OCI-LY3 (cell line): ENCODE data around the gene RDH13.
"Not testable (repeated sequence)": the region's sequence is repeated elsewhere in the genome, so short reads cannot be mapped to it uniquely, and the experiment has no call there.

ENCODE experiments used
- H2AFZ ChIP-seq: fragments of 200-600, 300-600 bp; shearing (Covaris generic); 2 replicates; pipeline ENCODE4 v1.6.0; 2014; ENCODE audit warnings: antibody characterized with exemption, low read depth, low read length
- H3K27ac ChIP-seq: fragments of 200-600, 300-600 bp; sonication (generic); 2 replicates; pipeline ENCODE4 v1.5.1; 2014; ENCODE audit warnings: mild to moderate bottlenecking, low read length, moderate library complexity, mixed read lengths
- H3K27me3 ChIP-seq: fragments of 200-600, 300-600 bp; sonication (generic); 2 replicates; pipeline ENCODE4 v1.6.1; 2014; ENCODE audit warnings: low read depth, low read length, mixed read lengths
- H3K36me3 ChIP-seq: fragments of 200-600, 300-600 bp; sonication (generic); replicated peaks from 2 replicates; pipeline ENCODE3; 2014; ENCODE audit warnings: low read depth, low read length, mixed read lengths
- H3K4me1 ChIP-seq: fragments of 300-600, 200-600 bp; sonication (generic); 2 replicates; pipeline ENCODE4 v1.6.1; 2014; ENCODE audit warnings: low read length, mixed read lengths
- H3K4me2 ChIP-seq: fragments of 200-600, 300-600 bp; sonication (generic); 2 replicates; pipeline ENCODE4 v1.6.1; 2014; ENCODE audit warnings: low read length, mixed read lengths
- H3K4me3 ChIP-seq: fragments of 300-600, 200-600 bp; sonication (generic); 2 replicates; pipeline ENCODE4 v1.5.1; 2014; ENCODE audit warnings: antibody characterized with exemption, mild to moderate bottlenecking, low read length, moderate library complexity
- H3K79me2 ChIP-seq: fragments of 300-600, 200-600 bp; shearing (Covaris generic); 2 replicates; pipeline ENCODE4 v1.6.1; 2014; ENCODE audit warnings: mild to moderate bottlenecking, low read length, mixed read lengths
- H3K9ac ChIP-seq: fragments of 300-600, 200-600 bp; shearing (Covaris generic); 2 replicates; pipeline ENCODE4 v1.6.0; 2014; ENCODE audit warnings: mild to moderate bottlenecking, low read length, moderate library complexity
- H3K9me3 ChIP-seq: fragments of 200-600, 300-600 bp; shearing (Covaris generic); 2 replicates; pipeline ENCODE4 v1.6.1; 2014; ENCODE audit warnings: low read length, mixed read lengths; ENCODE audit not compliant: insufficient read depth
- H4K20me1 ChIP-seq: fragments of 200-600, 300-600 bp; sonication (generic); 2 replicates; pipeline ENCODE4 v1.6.1; 2016; ENCODE audit warnings: low read length, mixed read lengths; ENCODE audit not compliant: insufficient read depth
- CTCF ChIP-seq: fragments of 200-600, 300-600 bp; sonication (generic); IDR thresholded peaks from 2 replicates; pipeline ENCODE4 v1.5.1; 2014; ENCODE audit warnings: antibody characterized with exemption, low read length, low read depth
- EZH2phosphoT487 ChIP-seq: fragments of 200-600 bp; shearing (Covaris generic); IDR thresholded peaks from 2 replicates; pipeline ENCODE4 v1.6.1; 2018; ENCODE audit warnings: antibody characterized with exemption, mixed run types, low read depth

Gene RDH13

GRCh38 chr19:55041244-55041626 lies 21.7 kb downstream of the RDH13 start:
- H3K4me1 ChIP-seq, result no peaks in the 10 kb centered on the region
- no peak overlapping the region for H3K27ac ChIP-seq
- H3K9ac ChIP-seq, result no peak overlapping the region
- H3K79me2 ChIP-seq, result peaks cover 43% of the 10 kb centered on the region
- peaks cover 21% of the 10 kb centered on the region for H4K20me1 ChIP-seq
- peaks cover 40% of the 10 kb centered on the region for H3K36me3 ChIP-seq
- no peak overlapping the region for H2AFZ ChIP-seq
- no peaks in the 10 kb centered on the region for H3K27me3 ChIP-seq
- H3K4me3 ChIP-seq, result no peak overlapping the region
- H3K4me2 ChIP-seq, result no peak overlapping the region
- TF ChIP-seq EZH2phosphoT487 (no peak), CTCF (no peak)
- H3K9me3 ChIP-seq, result no peaks in the 10 kb centered on the region

GRCh38 chr19:55040654-55041053 lies 22.3 kb downstream of the RDH13 start:
- H3K4me1 ChIP-seq, result not testable (repeated sequence)
- Histone ChIP-seq H3K79me2 (peaks cover 47% of the 10 kb centered on the region), H3K36me3 (peaks cover 40% of the 10 kb centered on the region)

DNA sequence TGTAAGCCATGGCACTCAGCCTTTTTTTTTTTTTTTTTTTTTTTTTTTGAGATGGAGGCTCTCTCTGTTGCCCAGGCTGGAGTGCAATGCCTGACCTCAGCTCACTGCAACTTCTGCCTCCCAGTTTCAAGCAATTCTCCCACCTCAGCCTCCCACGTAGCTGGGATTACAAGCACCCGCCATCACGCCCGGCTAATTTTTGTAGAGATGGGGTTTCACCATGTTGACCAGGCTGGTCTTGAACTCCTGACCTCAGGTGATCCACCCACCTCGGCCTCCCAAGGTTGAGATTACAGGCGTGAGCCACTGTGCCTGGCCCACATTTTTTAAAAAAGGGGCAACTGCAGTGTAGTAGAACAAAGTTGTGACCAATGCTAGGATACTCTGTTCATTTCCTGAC lies 25.3 kb downstream of the RDH13 start:
- H3K4me2 ChIP-seq, H3K4me3 ChIP-seq, H3K27me3 ChIP-seq, H3K9me3 ChIP-seq, H3K27ac ChIP-seq, H2AFZ ChIP-seq, H3K4me1 ChIP-seq, H3K9ac ChIP-seq: not testable (repeated sequence)
- H3K36me3 ChIP-seq, result peaks cover 21% of the 10 kb centered on the region
- peaks cover 74% of the 10 kb centered on the region for H3K79me2 ChIP-seq
- H4K20me1 ChIP-seq, result peaks cover 42% of the 10 kb centered on the region

More at GRCh38 chr19:55040654-55041053, 22.3 kb downstream of the RDH13 start:
- not testable (repeated sequence) for H2AFZ ChIP-seq, H3K27me3 ChIP-seq, H3K4me2 ChIP-seq, H3K9me3 ChIP-seq, H3K27ac ChIP-seq, H3K4me3 ChIP-seq, H3K9ac ChIP-seq
- H4K20me1 ChIP-seq, result peaks cover 25% of the 10 kb centered on the region

DNA sequence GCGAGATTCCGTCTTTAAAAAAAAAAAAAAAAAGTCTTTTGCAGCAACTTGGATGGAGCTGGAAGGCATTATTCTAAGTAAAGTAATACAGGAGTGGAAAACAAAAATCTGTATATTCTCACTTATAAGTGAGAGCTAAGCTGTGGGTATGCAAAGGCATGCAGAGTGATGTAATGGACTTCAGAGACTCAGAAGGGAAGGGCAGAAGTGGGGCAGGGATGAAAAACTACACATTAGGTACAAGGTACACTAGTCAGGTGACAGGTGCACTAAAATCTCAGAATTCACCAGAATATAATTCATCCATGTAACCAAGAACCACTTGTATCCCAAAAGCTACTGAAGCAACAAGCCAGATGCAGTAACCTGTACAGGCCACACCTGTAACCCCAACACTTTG lies 26.9 kb downstream of the RDH13 start:
- no peaks in the 10 kb centered on the region for H3K27me3 ChIP-seq
- peaks cover 19% of the 10 kb centered on the region for H3K36me3 ChIP-seq
- no peak overlapping the region for H3K9ac ChIP-seq
- H3K79me2 ChIP-seq, result peaks cover 79% of the 10 kb centered on the region
- no peak overlapping the region for H3K4me3 ChIP-seq
- no peak overlapping the region for H2AFZ ChIP-seq
- H3K9me3 ChIP-seq, result no peaks in the 10 kb centered on the region
- no peaks in the 10 kb centered on the region for H3K4me1 ChIP-seq
- no peak for TF ChIP-seq CTCF
- TF ChIP-seq EZH2phosphoT487, result no peak
- no peak overlapping the region for H3K27ac ChIP-seq
- no peak overlapping the region for H3K4me2 ChIP-seq
- H4K20me1 ChIP-seq, result peaks cover 45% of the 10 kb centered on the region

- Histone ChIP-seq H3K4me3 (no peak overlapping the region), H3K4me2 (no peak overlapping the region), H3K9me3 (no peaks in the 10 kb centered on the region), H2AFZ (no peak overlapping the region), H3K27me3 (no peaks in the 10 kb centered on the region), H3K9ac (no peak overlapping the region), H3K36me3 (peaks cover 21% of the 10 kb centered on the region), H3K27ac (no peak overlapping the region), H4K20me1 (peaks cover 48% of the 10 kb centered on the region), H3K4me1 (no peaks in the 10 kb centered on the region), H3K79me2 (peaks cover 83% of the 10 kb centered on the region)
- TF ChIP-seq EZH2phosphoT487 (no peak), CTCF (no peak)
These were observed 28.2 kb downstream of the RDH13 start for GRCh38 chr19:55034751-55035150.

DNA sequence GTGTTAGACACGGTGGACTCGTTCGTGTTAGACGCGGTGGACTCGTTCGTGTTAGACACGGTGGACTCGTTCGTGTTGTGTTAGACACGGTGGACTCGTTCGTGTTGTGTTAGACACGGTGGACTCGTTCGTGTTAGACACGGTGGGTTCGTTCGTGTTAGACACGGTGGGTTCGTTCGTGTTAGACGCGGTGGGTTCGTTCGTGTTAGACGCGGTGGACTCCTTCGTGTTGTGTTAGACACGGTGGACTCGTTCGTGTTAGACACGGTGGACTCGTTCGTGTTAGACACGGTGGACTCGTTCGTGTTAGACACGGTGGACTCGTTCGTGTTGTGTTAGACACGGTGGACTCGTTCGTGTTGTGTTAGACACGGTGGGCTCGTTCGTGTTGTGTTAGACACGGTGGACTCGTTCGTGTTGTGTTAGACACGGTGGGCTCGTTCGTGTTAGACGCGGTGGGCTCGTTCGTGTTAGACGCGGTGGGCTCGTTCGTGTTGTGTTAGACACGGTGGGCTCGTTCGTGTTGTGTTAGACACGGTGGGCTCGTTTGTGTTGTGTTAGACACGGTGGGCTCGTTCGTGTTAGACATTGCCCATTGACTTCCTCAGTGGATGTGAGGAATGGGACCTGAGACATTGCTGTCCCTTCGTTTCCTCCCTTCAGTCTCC lies 29.8 kb downstream of the RDH13 start:
- peaks cover 17% of the 10 kb centered on the region for H3K36me3 ChIP-seq
- not testable (repeated sequence) for H3K27ac ChIP-seq, H3K4me1 ChIP-seq, H2AFZ ChIP-seq, H3K9ac ChIP-seq, H3K9me3 ChIP-seq, H3K4me2 ChIP-seq, H3K27me3 ChIP-seq, H3K4me3 ChIP-seq
- peaks cover 51% of the 10 kb centered on the region for H4K20me1 ChIP-seq
- peaks cover 74% of the 10 kb centered on the region for H3K79me2 ChIP-seq
